GM10266 (cell line): ENCODE data around the gene PPP1R9A.

ENCODE experiments used
- DNase-seq: peaks from one replicate; pipeline ENCODE4 v3.0.0; 2012; ENCODE audit errors: extremely low spot score
- CTCF ChIP-seq: IDR thresholded peaks from 2 replicates; pipeline ENCODE4 v1.5.1; 2012; ENCODE audit warnings: mild to moderate bottlenecking, low read depth; ENCODE audit not compliant: control insufficient read depth, insufficient read depth; ENCODE audit errors: missing control alignments

Gene PPP1R9A

GRCh38 chr7:95253986-95254385 lies 346.6 kb downstream of the PPP1R9A start:
- TF ChIP-seq CTCF: no peak

GRCh38 chr7:95255691-95256090 lies 348.3 kb downstream of the PPP1R9A start:
- no peak for TF ChIP-seq CTCF

More at GRCh38 chr7:95253986-95254385, 346.6 kb downstream of the PPP1R9A start:
- no peak for DNase-seq

GRCh38 chr7:95261895-95262415 lies 354.6 kb downstream of the PPP1R9A start:
- no peak for DNase-seq
- no peak for TF ChIP-seq CTCF

More at GRCh38 chr7:95255691-95256090, 348.3 kb downstream of the PPP1R9A start:
- DNase-seq: no peak

- TF ChIP-seq CTCF: no peak
- DNase-seq: no peak
Observed at GRCh38 chr7:95262875-95263274, 355.5 kb downstream of the PPP1R9A start.

- TF ChIP-seq CTCF: no peak
- DNase-seq: no peak
Observed at GRCh38 chr7:95263785-95264362, 356.5 kb downstream of the PPP1R9A start.

- no peak for DNase-seq
- TF ChIP-seq CTCF: no peak
Observed at GRCh38 chr7:95264363-95264891, 357.0 kb downstream of the PPP1R9A start.

GRCh38 chr7:95265634-95266033 lies 358.2 kb downstream of the PPP1R9A start:
- DNase-seq: no peak
- no peak for TF ChIP-seq CTCF
